SK-N-SH (cell line): Measurements from ENCODE around the gene LDAH. TPM values are rescaled to one million over a fixed set of nuclear protein-coding genes. Genes with fewer than 3 reads are reported as not detected.
A peak's percentile ranks its signal among the peaks of the same experiment; 100 is the strongest.

ENCODE experiments used
- CTCF ChIA-PET: fragments of 300-600, 350-600 bp; formaldehyde crosslinking; extraction: SDS; loops from one replicate; lab custom pipeline; 2021; lab: Yijun Ruan, JAX
- POLR2A ChIA-PET: fragments of 350-600 bp; sonication (Branson Sonifier 250); formaldehyde crosslinking; extraction: SDS; loops from one replicate; lab custom pipeline; 2020; ENCODE audit warnings: antibody characterized with exemption, inconsistent platforms; lab: Yijun Ruan, JAX
- DNase-seq: peaks from one replicate; pipeline ENCODE4 v3.0.0; 2012
- H2AFZ ChIP-seq: fragments of 200-600 bp; sonication (generic); 2 replicates; pipeline ENCODE4 v1.8.1; 2016; ENCODE audit warnings: antibody characterized with exemption, mild to moderate bottlenecking, low read depth
- H3F3A ChIP-seq: fragments of 200-600 bp; sonication (generic); replicated peaks from 2 replicates; pipeline ENCODE3; 2016; ENCODE audit warnings: antibody characterized with exemption, mild to moderate bottlenecking; ENCODE audit not compliant: insufficient read depth
- H3K27ac ChIP-seq, 2 experiments: fragments of 200-500 bp in 1 of 2; fragments of 200-600 bp in 1 of 2; sonication (Bioruptor generic) in 1 of 2; sonication (generic), shearing (Covaris generic) in 1 of 2; 2 replicates each; pipeline versions ENCODE4 v1.5.1 to v1.6.1; 2014 to 2016; ENCODE audit warnings: low read depth in 2 of 2, inconsistent platforms in 1 of 2, low read length in 1 of 2, mild to moderate bottlenecking in 1 of 2, mixed read lengths in 1 of 2
- H3K27me3 ChIP-seq: fragments of 200-600 bp; sonication (generic), shearing (Covaris generic); 2 replicates; pipeline ENCODE4 v1.6.1; 2016; ENCODE audit warnings: mixed run types; ENCODE audit not compliant: insufficient read depth
- H3K36me3 ChIP-seq, 2 experiments: fragments of 200-500 bp in 1 of 2; fragments of 200-600 bp in 1 of 2; sonication (Bioruptor generic) in 1 of 2; sonication (generic) in 1 of 2; replicated peaks in 1 of 2; 2 replicates each; pipeline versions ENCODE3 to v1.5.1; 2014 to 2016; ENCODE audit warnings: low read length in 1 of 2, mild to moderate bottlenecking in 1 of 2; ENCODE audit not compliant: insufficient read depth in 2 of 2, control insufficient read depth in 1 of 2
- H3K4me1 ChIP-seq, 2 experiments: fragments of 200-500 bp in 1 of 2; fragments of 200-600 bp in 1 of 2; sonication (Bioruptor generic) in 1 of 2; sonication (generic), shearing (Covaris generic) in 1 of 2; 2 replicates each; pipeline versions ENCODE4 v1.5.1 to v1.6.1; 2014 to 2016; ENCODE audit warnings: low read depth in 1 of 2, low read length in 1 of 2, mixed run types in 1 of 2; ENCODE audit not compliant: insufficient read depth in 2 of 2, control insufficient read depth in 1 of 2
- H3K4me2 ChIP-seq: fragments of 200-600 bp; sonication (generic), shearing (Covaris generic); 2 replicates; pipeline ENCODE4 v1.6.1; 2017; ENCODE audit warnings: mixed run types
- H3K4me3 ChIP-seq, 2 experiments: fragments of 200-500 bp in 1 of 2; fragments of 200-600 bp in 1 of 2; sonication (Bioruptor generic) in 1 of 2; sonication (generic), shearing (Covaris generic) in 1 of 2; 2 replicates each; pipeline versions ENCODE4 v1.5.1 to v1.8.1; 2014 to 2016; ENCODE audit warnings: low read depth in 2 of 2, inconsistent platforms in 1 of 2, low read length in 1 of 2, mild to moderate bottlenecking in 1 of 2, mixed read lengths in 1 of 2, moderate library complexity in 1 of 2
- H3K79me2 ChIP-seq: fragments of 200-600 bp; sonication (generic); 2 replicates; pipeline ENCODE4 v1.8.1; 2017; ENCODE audit warnings: mild to moderate bottlenecking; ENCODE audit not compliant: insufficient read depth
- H3K9ac ChIP-seq: fragments of 200-600 bp; sonication (generic); 2 replicates; pipeline ENCODE4 v1.6.1; 2017; ENCODE audit warnings: mixed run types
- H3K9me2 ChIP-seq: fragments of 200-600 bp; sonication (generic); 2 replicates; pipeline ENCODE4 v1.6.1; 2017; ENCODE audit warnings: mixed run types
- H3K9me3 ChIP-seq: fragments of 200-600 bp; sonication (generic); 2 replicates; pipeline ENCODE4 v1.6.1; 2017; ENCODE audit warnings: mixed run types, mild to moderate bottlenecking, moderate library complexity
- H4K20me1 ChIP-seq: fragments of 200-600 bp; sonication (generic); 2 replicates; pipeline ENCODE4 v1.6.1; 2017; ENCODE audit warnings: mild to moderate bottlenecking, mixed run types; ENCODE audit not compliant: insufficient read depth
- CHD2 ChIP-seq: fragments of 150-350 bp; IDR thresholded peaks from 2 replicates; pipeline ENCODE4 v1.6.1; 2018; ENCODE audit warnings: low read length; ENCODE audit not compliant: partially characterized antibody
- ELF1 ChIP-seq: IDR thresholded peaks from 2 replicates; pipeline ENCODE4 v1.4.0; 2012
- EP300 ChIP-seq, 2 experiments: IDR thresholded peaks; 2 replicates each; pipeline versions ENCODE4 v1.4.0 to v1.6.1; 2012; ENCODE audit warnings: borderline replicate concordance in 1 of 2, low read depth in 1 of 2, low read length in 1 of 2
- FOSL2 ChIP-seq: IDR thresholded peaks from 2 replicates; pipeline ENCODE4 v1.4.0; 2012; ENCODE audit warnings: low read depth, mild to moderate bottlenecking, moderate library complexity, borderline replicate concordance
- FOXJ3 ChIP-seq: sonication (generic); formaldehyde crosslinking; IDR thresholded peaks from 2 replicates; pipeline ENCODE4 v1.5.1; 2020; ENCODE audit warnings: mild to moderate bottlenecking, missing genetic modification reagents
- FOXM1 ChIP-seq: IDR thresholded peaks from 2 replicates; pipeline ENCODE4 v1.4.0; 2012; ENCODE audit warnings: low read depth, mild to moderate bottlenecking
- GABPA ChIP-seq: IDR thresholded peaks from 2 replicates; pipeline ENCODE4 v1.4.0; 2012; ENCODE audit warnings: low read depth, mild to moderate bottlenecking
- GATA2 ChIP-seq: sonication (generic); formaldehyde crosslinking; IDR thresholded peaks from 2 replicates; pipeline ENCODE4 v1.5.0; 2020; ENCODE audit warnings: mild to moderate bottlenecking, missing genetic modification reagents
- JUND ChIP-seq: IDR thresholded peaks from 2 replicates; pipeline ENCODE4 v1.4.0; 2012
- MEF2A ChIP-seq: IDR thresholded peaks from 2 replicates; pipeline ENCODE4 v1.4.0; 2012; ENCODE audit warnings: low read depth, borderline replicate concordance
- MXI1 ChIP-seq: IDR thresholded peaks from 2 replicates; pipeline ENCODE4 v1.6.1; 2012; ENCODE audit warnings: mild to moderate bottlenecking, low read depth, low read length, improper control_type of control experiment
- NFIC ChIP-seq: IDR thresholded peaks from 2 replicates; pipeline ENCODE4 v1.4.0; 2012; ENCODE audit warnings: borderline replicate concordance
- NRF1 ChIP-seq: IDR thresholded peaks from 2 replicates; pipeline ENCODE4 v1.6.1; 2012; ENCODE audit warnings: low read depth, mild to moderate bottlenecking, low read length
- POLR2AphosphoS5 ChIP-seq: IDR thresholded peaks from 2 replicates; pipeline ENCODE4 v1.6.1; 2012; ENCODE audit warnings: low read depth, low read length
- RAD21 ChIP-seq: IDR thresholded peaks from 2 replicates; pipeline ENCODE4 v1.6.1; 2012; ENCODE audit warnings: mild to moderate bottlenecking, low read length
- RCOR1 ChIP-seq: fragments of 150-350 bp; IDR thresholded peaks from 2 replicates; pipeline ENCODE4 v1.6.1; 2017; ENCODE audit warnings: antibody characterized with exemption, low read length
- SIN3A ChIP-seq: IDR thresholded peaks from 2 replicates; pipeline ENCODE4 v1.6.1; 2012; ENCODE audit warnings: low read depth, mild to moderate bottlenecking, low read length, moderate library complexity, borderline replicate concordance
- SMC3 ChIP-seq: IDR thresholded peaks from 2 replicates; pipeline ENCODE4 v1.6.1; 2012; ENCODE audit warnings: low read depth, low read length, improper control_type of control experiment
- TCF12 ChIP-seq: IDR thresholded peaks from 2 replicates; pipeline ENCODE4 v1.4.0; 2012
- TEAD4 ChIP-seq: IDR thresholded peaks from 2 replicates; pipeline ENCODE4 v1.4.0; 2012; ENCODE audit warnings: mild to moderate bottlenecking, borderline replicate concordance; ENCODE audit not compliant: insufficient read depth
- YY1 ChIP-seq: IDR thresholded peaks from 2 replicates; pipeline ENCODE4 v1.4.0; 2012; ENCODE audit warnings: low read depth, mild to moderate bottlenecking
- WGBS: methylation state at CpG from one replicate; pipeline ENCODE4 v1.1.6; 2017; ENCODE audit warnings: low lambda C conversion rate; 5-methylcytosine and 5-hydroxymethylcytosine counted together
- polyA plus RNA-seq, 3 experiments: library from polyadenylated mRNA; depleted of rRNA; stranded (reverse); fragments of >200 nt; gene quantifications; 2 replicates each; pipeline ENCODE4 v1.2.3, GENCODE V29; 2012
- TF ChIP-seq, protein P1 (sequence below): IDR thresholded peaks from 2 replicates; pipeline ENCODE4 v1.4.0; 2012; ENCODE audit warnings: low read depth
- TF ChIP-seq, protein P2 (sequence below): IDR thresholded peaks from 2 replicates; pipeline ENCODE4; 2012
- TF ChIP-seq, protein P3 (sequence below): fragments of 200-600 bp; sonication (generic); IDR thresholded peaks from 2 replicates; pipeline ENCODE4 v1.6.1; 2017; ENCODE audit warnings: antibody characterized with exemption, mild to moderate bottlenecking, moderate library complexity
- TF ChIP-seq, protein P4 (sequence below): IDR thresholded peaks from 2 replicates; pipeline ENCODE4 v1.6.1; 2012; ENCODE audit warnings: mild to moderate bottlenecking, low read depth, low read length, moderate library complexity

Gene LDAH
- polyA plus RNA-seq, 1 of the 3 experiments (the other 2 are of a cell fraction): 12.7 TPM

DNA sequence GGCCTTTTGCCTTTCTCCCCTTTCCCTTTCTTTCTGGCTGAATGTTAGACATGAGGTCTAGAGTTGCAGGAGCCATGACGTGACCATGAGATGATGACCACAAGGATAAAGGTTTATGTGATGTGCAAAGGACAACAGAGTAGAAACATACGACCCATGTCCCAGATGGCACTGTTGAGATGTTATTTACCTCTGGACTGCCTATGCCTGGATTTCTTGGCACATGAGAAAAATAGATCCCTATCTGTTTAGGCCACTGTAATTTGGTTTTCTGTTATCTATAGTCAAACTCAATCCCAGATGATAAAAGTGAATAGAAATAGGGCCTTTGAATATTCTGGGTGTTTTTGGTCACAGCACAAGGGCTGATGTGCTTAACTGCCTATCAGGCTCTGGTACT is 97.1 kb downstream of the LDAH start:
- Histone ChIP-seq H2AFZ (no peak overlapping the region), H4K20me1 (no peaks in the 10 kb centered on the region), H3K4me2 (no peak overlapping the region), H3K9ac (no peak overlapping the region), H3K4me1 (peaks cover 5 to 9% of the 10 kb centered on the region in 2 experiments; a peak in 3 of 4 replicates), H3K4me3 (no peak overlapping the region)
- WGBS: 91% methylated on average over 2 of the region's 2 CpGs
- peak; percentile 9 for DNase-seq
- ChIA-PET POLR2A (no interaction called here), CTCF (no interaction called here)
- TF ChIP-seq POLR2AphosphoS5: no peak
- no peak for TF ChIP-seq SMC3
- TF ChIP-seq, protein P1, sequence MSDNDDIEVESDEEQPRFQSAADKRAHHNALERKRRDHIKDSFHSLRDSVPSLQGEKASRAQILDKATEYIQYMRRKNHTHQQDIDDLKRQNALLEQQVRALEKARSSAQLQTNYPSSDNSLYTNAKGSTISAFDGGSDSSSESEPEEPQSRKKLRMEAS: no peak
- TF ChIP-seq RAD21: no peak
- TF ChIP-seq SIN3A: no peak
- no peak for TF ChIP-seq EP300 (IDR thresholded peaks at IDR 0.05; ENCODE audit: borderline replicate concordance in 1 of 2, low read depth in 1 of 2, low read length in 1 of 2)
- no peak for TF ChIP-seq JUND
- TF ChIP-seq NFIC: no peak
- TF ChIP-seq CHD2: peak; percentile 17
- no peak for TF ChIP-seq FOSL2
- TF ChIP-seq FOXJ3 (CRISPR knock-in tag): no peak
- no peak for TF ChIP-seq TCF12
- TF ChIP-seq, protein P2, sequence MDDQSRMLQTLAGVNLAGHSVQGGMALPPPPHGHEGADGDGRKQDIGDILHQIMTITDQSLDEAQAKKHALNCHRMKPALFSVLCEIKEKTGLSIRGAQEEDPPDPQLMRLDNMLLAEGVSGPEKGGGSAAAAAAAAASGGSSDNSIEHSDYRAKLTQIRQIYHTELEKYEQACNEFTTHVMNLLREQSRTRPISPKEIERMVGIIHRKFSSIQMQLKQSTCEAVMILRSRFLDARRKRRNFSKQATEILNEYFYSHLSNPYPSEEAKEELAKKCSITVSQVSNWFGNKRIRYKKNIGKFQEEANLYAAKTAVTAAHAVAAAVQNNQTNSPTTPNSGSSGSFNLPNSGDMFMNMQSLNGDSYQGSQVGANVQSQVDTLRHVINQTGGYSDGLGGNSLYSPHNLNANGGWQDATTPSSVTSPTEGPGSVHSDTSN: no peak
- TF ChIP-seq FOXM1: no peak
- peak; percentile 68; the same call in 1 of the 2 replicates for TF ChIP-seq RCOR1
- TF ChIP-seq GABPA: no peak
- TF ChIP-seq YY1: no peak
- TF ChIP-seq MXI1: no peak
- TF ChIP-seq, protein P3, sequence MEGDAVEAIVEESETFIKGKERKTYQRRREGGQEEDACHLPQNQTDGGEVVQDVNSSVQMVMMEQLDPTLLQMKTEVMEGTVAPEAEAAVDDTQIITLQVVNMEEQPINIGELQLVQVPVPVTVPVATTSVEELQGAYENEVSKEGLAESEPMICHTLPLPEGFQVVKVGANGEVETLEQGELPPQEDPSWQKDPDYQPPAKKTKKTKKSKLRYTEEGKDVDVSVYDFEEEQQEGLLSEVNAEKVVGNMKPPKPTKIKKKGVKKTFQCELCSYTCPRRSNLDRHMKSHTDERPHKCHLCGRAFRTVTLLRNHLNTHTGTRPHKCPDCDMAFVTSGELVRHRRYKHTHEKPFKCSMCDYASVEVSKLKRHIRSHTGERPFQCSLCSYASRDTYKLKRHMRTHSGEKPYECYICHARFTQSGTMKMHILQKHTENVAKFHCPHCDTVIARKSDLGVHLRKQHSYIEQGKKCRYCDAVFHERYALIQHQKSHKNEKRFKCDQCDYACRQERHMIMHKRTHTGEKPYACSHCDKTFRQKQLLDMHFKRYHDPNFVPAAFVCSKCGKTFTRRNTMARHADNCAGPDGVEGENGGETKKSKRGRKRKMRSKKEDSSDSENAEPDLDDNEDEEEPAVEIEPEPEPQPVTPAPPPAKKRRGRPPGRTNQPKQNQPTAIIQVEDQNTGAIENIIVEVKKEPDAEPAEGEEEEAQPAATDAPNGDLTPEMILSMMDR: no peak
- TF ChIP-seq, protein P4, sequence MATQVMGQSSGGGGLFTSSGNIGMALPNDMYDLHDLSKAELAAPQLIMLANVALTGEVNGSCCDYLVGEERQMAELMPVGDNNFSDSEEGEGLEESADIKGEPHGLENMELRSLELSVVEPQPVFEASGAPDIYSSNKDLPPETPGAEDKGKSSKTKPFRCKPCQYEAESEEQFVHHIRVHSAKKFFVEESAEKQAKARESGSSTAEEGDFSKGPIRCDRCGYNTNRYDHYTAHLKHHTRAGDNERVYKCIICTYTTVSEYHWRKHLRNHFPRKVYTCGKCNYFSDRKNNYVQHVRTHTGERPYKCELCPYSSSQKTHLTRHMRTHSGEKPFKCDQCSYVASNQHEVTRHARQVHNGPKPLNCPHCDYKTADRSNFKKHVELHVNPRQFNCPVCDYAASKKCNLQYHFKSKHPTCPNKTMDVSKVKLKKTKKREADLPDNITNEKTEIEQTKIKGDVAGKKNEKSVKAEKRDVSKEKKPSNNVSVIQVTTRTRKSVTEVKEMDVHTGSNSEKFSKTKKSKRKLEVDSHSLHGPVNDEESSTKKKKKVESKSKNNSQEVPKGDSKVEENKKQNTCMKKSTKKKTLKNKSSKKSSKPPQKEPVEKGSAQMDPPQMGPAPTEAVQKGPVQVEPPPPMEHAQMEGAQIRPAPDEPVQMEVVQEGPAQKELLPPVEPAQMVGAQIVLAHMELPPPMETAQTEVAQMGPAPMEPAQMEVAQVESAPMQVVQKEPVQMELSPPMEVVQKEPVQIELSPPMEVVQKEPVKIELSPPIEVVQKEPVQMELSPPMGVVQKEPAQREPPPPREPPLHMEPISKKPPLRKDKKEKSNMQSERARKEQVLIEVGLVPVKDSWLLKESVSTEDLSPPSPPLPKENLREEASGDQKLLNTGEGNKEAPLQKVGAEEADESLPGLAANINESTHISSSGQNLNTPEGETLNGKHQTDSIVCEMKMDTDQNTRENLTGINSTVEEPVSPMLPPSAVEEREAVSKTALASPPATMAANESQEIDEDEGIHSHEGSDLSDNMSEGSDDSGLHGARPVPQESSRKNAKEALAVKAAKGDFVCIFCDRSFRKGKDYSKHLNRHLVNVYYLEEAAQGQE: no peak
- TF ChIP-seq NRF1: no peak
- TF ChIP-seq ELF1: no peak
- TF ChIP-seq MEF2A: no peak
- TF ChIP-seq TEAD4: no peak
- TF ChIP-seq GATA2 (CRISPR knock-in tag): peak; percentile 65
- TF ChIP-seq, all 33 proteins: peak for 3
- Histone ChIP-seq H3K36me3 (peaks cover 0 to 11% of the 10 kb centered on the region in 2 experiments), H3K27ac (no peak overlapping the region), H3K79me2 (no peaks in the 10 kb centered on the region), H3F3A (no peaks in the 10 kb centered on the region), H3K9me3 (no peaks in the 10 kb centered on the region), H3K9me2 (no peaks in the 10 kb centered on the region), H3K27me3 (no peaks in the 10 kb centered on the region)
